PC-9 (cell line): ENCODE results near the gene AAR2. TPM values are rescaled to one million over a fixed set of nuclear protein-coding genes. Genes with fewer than 3 reads are reported as not detected.

ENCODE experiments used
- BruUV-seq: library from RNA; stranded (reverse); fragments of 400-500 nt; replicated peaks from 2 replicates; lab custom pipeline; 2021; lab: Mats Ljungman, UMichigan
- CTCF ChIA-PET: fragments of 300-600 bp; sonication (Branson Sonifier 250); formaldehyde crosslinking; loops from one replicate; lab custom pipeline; 2022; ENCODE audit warnings: antibody characterized with exemption; lab: Charles Lee
- POLR2A ChIA-PET: fragments of 300-600 bp; sonication (Branson Sonifier 250); formaldehyde crosslinking; loops from one replicate; lab custom pipeline; 2022; ENCODE audit warnings: antibody characterized with exemption; ENCODE audit not compliant: unreplicated experiment; lab: Charles Lee
- DNase-seq, 2 experiments: peaks; one replicate each; pipeline versions ENCODE4 v3.0.0 to v3.0.0-alpha.2; 2015 to 2022; ENCODE audit warnings: mixed read lengths in 1 of 2
- H2AFZ ChIP-seq: fragments of 200-600 bp; sonication (generic); 2 replicates; pipeline ENCODE4 v1.8.1; 2017; ENCODE audit warnings: antibody characterized with exemption
- H3F3A ChIP-seq: fragments of 200-600 bp; sonication (generic); 2 replicates; pipeline ENCODE4 v1.8.1; 2017; ENCODE audit warnings: antibody characterized with exemption, mild to moderate bottlenecking, low read depth; ENCODE audit not compliant: insufficient read depth
- H3K27ac ChIP-seq: fragments of 200-600 bp; sonication (generic); 2 replicates; pipeline ENCODE4 v1.6.1; 2016; ENCODE audit warnings: mixed run types
- H3K27me3 ChIP-seq: fragments of 200-600 bp; sonication (generic); 2 replicates; pipeline ENCODE4 v1.6.1; 2016; ENCODE audit warnings: low read depth, mixed run types; ENCODE audit not compliant: insufficient read depth
- H3K36me3 ChIP-seq: fragments of 200-600 bp; sonication (generic); 2 replicates; pipeline ENCODE4 v1.6.1; 2016; ENCODE audit warnings: low read depth, mixed run types
- H3K4me1 ChIP-seq: fragments of 200-600 bp; sonication (generic); replicated peaks from 2 replicates; pipeline ENCODE4 v1.6.1; 2016; ENCODE audit warnings: mixed run types; ENCODE audit not compliant: insufficient read depth
- H3K4me2 ChIP-seq: fragments of 200-600 bp; sonication (generic); 2 replicates; pipeline ENCODE4 v1.6.1; 2017; ENCODE audit warnings: mixed run types
- H3K4me3 ChIP-seq: fragments of 200-600 bp; sonication (generic); 2 replicates; pipeline ENCODE4 v1.6.1; 2016; ENCODE audit warnings: mixed run types
- H3K79me2 ChIP-seq: fragments of 200-600 bp; sonication (generic); 2 replicates; pipeline ENCODE4 v1.6.1; 2017; ENCODE audit warnings: low read depth, mixed run types
- H3K9me2 ChIP-seq: fragments of 200-600 bp; sonication (generic); 2 replicates; pipeline ENCODE4 v1.8.1; 2017; ENCODE audit warnings: mild to moderate bottlenecking; ENCODE audit not compliant: insufficient read depth
- H3K9me3 ChIP-seq: fragments of 200-600 bp; sonication (generic); 2 replicates; pipeline ENCODE4 v1.8.1; 2016; ENCODE audit warnings: low read depth; ENCODE audit not compliant: insufficient read depth
- H4K20me1 ChIP-seq: fragments of 200-600 bp; sonication (generic); 2 replicates; pipeline ENCODE4 v1.8.1; 2017; ENCODE audit not compliant: insufficient read depth
- CTCF ChIP-seq: fragments of 200-600 bp; sonication (generic); conservative IDR thresholded peaks from 2 replicates; pipeline ENCODE4 v1.6.1; 2017; ENCODE audit warnings: mixed run types, antibody characterized with exemption, mild to moderate bottlenecking, moderate library complexity
- EZH2 ChIP-seq: fragments of 200-600 bp; sonication (generic); IDR thresholded peaks from 2 replicates; pipeline ENCODE4 v1.8.0; 2017; ENCODE audit warnings: antibody characterized with exemption, low read depth
- intact Hi-C: fragments of 100-400 bp; cut with micrococcal nuclease; formaldehyde crosslinking; loops from one replicate; pipeline ENCODE4 v1.10.0; 2022; ENCODE audit not compliant: unreplicated experiment
- total RNA-seq: library from RNA; stranded (reverse); gene quantifications from 2 replicates; pipeline ENCODE4 v1.2.3, GENCODE V29; 2021

The AAR2 gene
- total RNA-seq, 1 experiment from 2014 or later, result 25.7 TPM

DNA sequence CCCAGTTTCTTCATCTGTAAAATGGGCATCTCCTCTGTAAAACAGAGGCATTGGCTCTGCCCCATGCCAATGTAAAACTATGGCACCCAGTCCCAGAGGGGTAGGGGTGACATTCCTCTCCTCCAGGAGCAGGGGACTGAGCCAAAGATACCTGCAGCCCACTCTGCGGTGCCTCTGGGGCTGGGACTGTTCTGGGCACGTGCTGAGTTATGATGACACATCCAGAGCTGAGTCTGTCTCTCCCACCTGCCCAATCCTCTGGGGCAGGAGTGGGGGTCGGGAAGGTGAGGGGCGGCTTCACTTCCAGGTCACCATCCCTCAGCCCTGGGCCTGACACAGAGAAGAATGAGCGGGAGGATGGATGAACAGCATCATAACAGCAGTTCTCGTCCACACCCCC is 29.9 kb downstream of the AAR2 start:
- no peak overlapping the region for H2AFZ ChIP-seq
- intact Hi-C loops, result no loop called here
- H3K79me2 ChIP-seq, result no peaks in the 10 kb centered on the region
- no peak overlapping the region for H3K4me2 ChIP-seq
- H3K27me3 ChIP-seq, result no peaks in the 10 kb centered on the region
- no peaks in the 10 kb centered on the region for H3F3A ChIP-seq
- CTCF ChIA-PET, result interaction anchor here (0.7 kb wide), 1 partner anchor 319 kb away, joined by 3 read pairs; no protein-coding TSS in a partner anchor
- no peak overlapping the region for H3K27ac ChIP-seq
- H3K4me1 ChIP-seq, result no peaks in the 10 kb centered on the region
- H4K20me1 ChIP-seq, result no peaks in the 10 kb centered on the region
- DNase-seq, result no peak
- BruUV-seq, result no TSS peak
- no peak overlapping the region for H3K4me3 ChIP-seq
- H3K36me3 ChIP-seq, result no peaks in the 10 kb centered on the region
- no peaks in the 10 kb centered on the region for H3K9me2 ChIP-seq
- POLR2A ChIA-PET, result no interaction called here
- TF ChIP-seq CTCF (no peak), EZH2 (no peak)
- no peaks in the 10 kb centered on the region for H3K9me3 ChIP-seq

DNA sequence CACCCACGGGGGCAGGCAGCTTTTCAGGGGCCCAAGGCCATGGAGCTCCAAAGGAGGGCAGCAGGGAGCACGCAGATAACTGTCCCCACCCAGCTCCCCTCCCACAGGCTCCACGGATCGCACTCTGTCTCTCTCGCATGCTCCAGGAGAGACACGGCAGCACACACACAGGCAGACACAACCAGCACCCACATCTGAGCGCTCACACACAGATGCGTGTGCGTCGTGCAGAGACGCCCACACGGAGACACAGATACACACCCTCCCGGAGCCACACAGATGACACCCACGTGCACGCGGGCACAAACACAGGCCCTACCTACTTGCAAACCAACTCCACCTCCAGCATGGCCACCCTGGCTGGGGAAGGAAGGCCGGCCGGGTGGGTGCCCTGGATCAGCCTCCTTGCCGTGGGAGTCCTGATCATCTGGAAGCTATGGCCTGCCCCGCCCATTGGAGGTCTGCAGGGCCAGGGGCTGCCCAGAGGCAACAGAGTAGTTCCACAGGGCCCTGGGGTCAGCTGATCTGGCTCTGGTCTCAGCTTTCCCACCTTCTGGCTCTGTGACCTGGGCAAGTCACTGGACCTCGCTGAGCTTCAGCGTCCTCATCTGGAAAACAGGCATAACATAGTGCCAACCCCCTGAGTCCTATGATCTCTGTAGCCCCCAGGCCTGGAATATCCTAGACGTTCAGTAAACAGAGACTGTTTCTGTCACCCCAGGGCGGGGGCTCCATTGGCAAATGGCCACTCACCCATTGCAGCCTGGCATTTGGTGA is 31.5 kb downstream of the AAR2 start:
- Histone ChIP-seq H3K9me3 (no peaks in the 10 kb centered on the region), H4K20me1 (no peaks in the 10 kb centered on the region), H3K4me1 (no peaks in the 10 kb centered on the region), H2AFZ (no peak overlapping the region), H3K9me2 (no peaks in the 10 kb centered on the region), H3K4me3 (no peak overlapping the region), H3K4me2 (no peak overlapping the region), H3K27me3 (no peaks in the 10 kb centered on the region), H3F3A (no peaks in the 10 kb centered on the region), H3K79me2 (no peaks in the 10 kb centered on the region), H3K36me3 (no peaks in the 10 kb centered on the region), H3K27ac (no peak overlapping the region)
- TF ChIP-seq CTCF, result no peak
- TF ChIP-seq EZH2, result no peak
- no TSS peak for BruUV-seq
- intact Hi-C loops, result no loop called here
- ChIA-PET POLR2A (no interaction called here), CTCF (no interaction called here)
- no peak for DNase-seq

DNA sequence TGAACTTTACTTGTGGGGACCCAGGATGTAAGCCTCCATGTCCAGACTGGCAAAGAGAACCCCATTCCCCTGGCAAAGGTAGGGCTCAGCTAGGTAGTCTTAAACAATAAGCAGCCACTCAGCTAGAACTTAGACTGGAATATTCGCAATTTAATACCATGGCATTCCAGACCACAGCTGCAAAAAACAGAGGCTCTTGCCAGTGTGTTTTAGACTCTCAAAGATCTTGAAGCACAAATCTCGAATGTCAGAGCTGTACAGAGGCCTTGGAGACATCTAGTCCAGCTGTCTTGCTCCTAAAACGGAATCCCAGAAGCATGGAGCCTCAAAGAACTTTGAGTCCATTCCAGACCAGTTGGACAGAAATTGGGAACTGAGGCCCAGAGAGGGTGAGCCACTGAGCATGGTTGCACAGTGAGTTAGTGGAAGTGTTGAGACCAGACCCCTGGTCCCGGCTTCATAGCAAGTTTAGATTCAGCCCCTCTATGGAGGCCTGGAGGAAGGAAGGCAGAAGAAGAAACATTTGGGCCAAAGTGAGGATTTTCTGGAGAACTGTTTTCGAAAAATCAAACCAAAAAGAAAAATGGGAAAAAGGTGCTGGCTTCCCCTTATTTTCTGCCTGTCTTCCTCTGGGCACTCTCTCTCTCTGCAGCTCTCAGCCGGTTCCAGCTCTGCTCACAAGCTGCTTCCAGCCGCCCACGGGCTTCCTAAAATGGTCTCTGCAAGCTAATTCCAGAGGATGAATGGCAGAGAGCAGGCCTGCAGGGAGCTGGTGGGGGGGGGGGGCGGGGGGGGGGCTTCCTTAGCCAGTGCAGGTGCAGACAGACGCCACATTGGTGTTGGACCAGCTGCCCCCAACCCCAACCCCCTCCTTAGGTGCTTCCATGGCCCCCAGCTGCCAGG is 32.4 kb downstream of the AAR2 start:
- Histone ChIP-seq H3K9me2 (no peaks in the 10 kb centered on the region), H2AFZ (no peak overlapping the region), H3K4me3 (no peak overlapping the region), H3F3A (no peaks in the 10 kb centered on the region), H3K27me3 (peaks cover 2% of the 10 kb centered on the region), H3K79me2 (no peaks in the 10 kb centered on the region), H3K36me3 (no peaks in the 10 kb centered on the region), H3K27ac (no peak overlapping the region), H3K9me3 (no peaks in the 10 kb centered on the region), H4K20me1 (no peaks in the 10 kb centered on the region), H3K4me2 (no peak overlapping the region), H3K4me1 (no peaks in the 10 kb centered on the region)
- ChIA-PET CTCF (no interaction called here), POLR2A (no interaction called here)
- intact Hi-C loops, result no loop called here
- no peak for TF ChIP-seq CTCF
- no peak for TF ChIP-seq EZH2
- BruUV-seq, result no TSS peak
- no peak for DNase-seq
